CD8-positive, alpha-beta memory T cell (primary cell): ENCODE measurements around the gene IL10RB. TPM values are rescaled to one million over a fixed set of nuclear protein-coding genes. Genes with fewer than 3 reads are reported as not detected.
"Not testable (repeated sequence)": the region's sequence is repeated elsewhere in the genome, so short reads cannot be mapped to it uniquely, and the experiment has no call there.

Experiments used
- CTCF ChIA-PET: fragments of 350-600 bp; sonication (Branson Sonifier 250); formaldehyde crosslinking; loops from one replicate; lab custom pipeline; 2021; ENCODE audit warnings: antibody characterized with exemption; lab: Charles Lee
- POLR2A ChIA-PET: fragments of 350-600 bp; sonication (Branson Sonifier 250); formaldehyde crosslinking; loops from one replicate; lab custom pipeline; 2021; ENCODE audit warnings: antibody characterized with exemption; lab: Charles Lee
- DNase-seq, 5 donors: peaks; one replicate each; pipeline versions ENCODE4 v3.0.0 to v3.0.0-alpha.2; 2020 to 2022; ENCODE audit warnings: mixed read lengths in 1 of 5
- H3K27ac ChIP-seq: one replicate; pipeline ENCODE4 v1.7.0; 2013; ENCODE audit warnings: low read depth, mild to moderate bottlenecking, low read length, moderate library complexity
- H3K27me3 ChIP-seq: 2 replicates; pipeline ENCODE4 v1.7.0; 2013; ENCODE audit warnings: low read length, mild to moderate bottlenecking; ENCODE audit not compliant: insufficient read depth, poor library complexity, severe bottlenecking
- H3K36me3 ChIP-seq: 2 replicates; pipeline ENCODE4 v1.7.0; 2013; ENCODE audit warnings: mild to moderate bottlenecking, low read length, moderate library complexity; ENCODE audit not compliant: insufficient read depth
- H3K4me1 ChIP-seq: 2 replicates; pipeline ENCODE4 v1.7.0; 2013; ENCODE audit warnings: mild to moderate bottlenecking, low read length, moderate library complexity; ENCODE audit not compliant: insufficient read depth
- H3K4me3 ChIP-seq: 2 replicates; pipeline ENCODE4 v1.7.0; 2013; ENCODE audit warnings: mild to moderate bottlenecking, low read length
- H3K9me3 ChIP-seq: 2 replicates; pipeline ENCODE4 v1.7.0; 2013; ENCODE audit warnings: mild to moderate bottlenecking, low read length
- H3K27ac Mint-ChIP-seq, 8 donors: one replicate each; pipeline ENCODE4 v1.8.0; 2020 to 2021; ENCODE audit warnings: mixed read lengths in 8 of 8, mild to moderate bottlenecking in 6 of 8, inconsistent platforms in 3 of 8, moderate library complexity in 3 of 8
- H3K27me3 Mint-ChIP-seq, 2 donors: one replicate each; pipeline ENCODE4 v1.8.0; 2020 to 2021; ENCODE audit warnings: mixed read lengths in 2 of 2, mild to moderate bottlenecking in 1 of 2, moderate library complexity in 1 of 2
- H3K36me3 Mint-ChIP-seq, 3 donors: one replicate each; pipeline ENCODE4 v1.8.0; 2020 to 2021; ENCODE audit warnings: mixed read lengths in 3 of 3, inconsistent platforms in 1 of 3, mild to moderate bottlenecking in 1 of 3
- H3K4me1 Mint-ChIP-seq, 3 donors: one replicate each; pipeline ENCODE4 v1.8.0; 2020 to 2021; ENCODE audit warnings: mixed read lengths in 3 of 3, inconsistent platforms in 1 of 3, mild to moderate bottlenecking in 1 of 3
- H3K4me3 Mint-ChIP-seq, 7 donors: one replicate each; pipeline ENCODE4 v1.8.0; 2020 to 2021; ENCODE audit warnings: mixed read lengths in 7 of 7, mild to moderate bottlenecking in 6 of 7, moderate library complexity in 4 of 7, inconsistent platforms in 2 of 7
- H3K9me3 Mint-ChIP-seq, 5 donors: one replicate each; pipeline ENCODE4 v1.8.0; 2020 to 2022; ENCODE audit warnings: mixed read lengths in 5 of 5, mild to moderate bottlenecking in 3 of 5, moderate library complexity in 2 of 5, inconsistent platforms in 1 of 5
- polyA plus RNA-seq: library from polyadenylated mRNA; unstranded; fragments of 300-500 nt; fragmentation: Illumina TruSeq; gene quantifications from one replicate; pipeline ENCODE4 v1.2.3, GENCODE V29; 2021
- total RNA-seq, 2 experiments: library from RNA; stranded (reverse); gene quantifications; one replicate each; pipeline ENCODE4 v1.2.3, GENCODE V29; 2021

Gene IL10RB
- total RNA-seq (10 to 100 TPM; 23.4 to 25.3 TPM), polyA plus RNA-seq (51.4 TPM)

- Mint-ChIP-seq H3K27me3 (no peaks in the 10 kb centered on the region), H3K36me3 (peaks cover 0 to 69% (median 16%) of the 10 kb centered on the region in 3 donors), H3K4me1 (peaks cover 58 to 80% (median 71%) of the 10 kb centered on the region in 3 donors), H3K27ac (peak within 1 kb of the TSS; percentile 80 to 98 (median 93)), H3K4me3 (peak within 1 kb of the TSS; percentile 95 to 99 (median 98)), H3K9me3 (no peaks in the 10 kb centered on the region)
- Histone ChIP-seq H3K9me3 (no peaks in the 10 kb centered on the region), H3K4me1 (peaks cover 44% of the 10 kb centered on the region), H3K4me3 (peak within 1 kb of the TSS; percentile 76), H3K27ac (peak within 1 kb of the TSS; percentile 67), H3K27me3 (no peaks in the 10 kb centered on the region), H3K36me3 (no peaks in the 10 kb centered on the region)
- DNase-seq = peak; percentile 66 to 77 (median 70)
- CTCF ChIA-PET = interaction anchor here (0.7 to 2.5 kb wide), 8 partner anchors 35 to 179 kb away, joined by 3 to 7 read pairs (median 4); no protein-coding TSS in a partner anchor
- POLR2A ChIA-PET = interaction anchor here (0.5 to 1.9 kb wide), 9 partner anchors 12 to 215 kb away, joined by 3 to 7 read pairs (median 4); partner anchors contain the start of genes IFNAR1 and IFNAR2
These were observed at the start of gene IL10RB for GRCh38 chr21:33266050-33266788. Gene IL10RB, plus strand, starts transcription at chr21:33266367. Its CDS starts 99 bp downstream, at chr21:33266466.

- POLR2A ChIA-PET = interaction anchor here (0.7 kb wide), 1 partner anchor 22 kb away, joined by 4 read pairs; no protein-coding TSS in a partner anchor
- peaks cover 64% of the 10 kb centered on the region for H3K4me1 ChIP-seq
- Mint-ChIP-seq H3K4me1 (peaks cover 72 to 83% (median 78%) of the 10 kb centered on the region in 3 donors), H3K36me3 (peaks cover 0 to 26% (median 5%) of the 10 kb centered on the region in 3 donors), H3K4me3 (peak overlapping the region in 1 of 7 donors; percentile 33), H3K9me3 (peaks cover 0 to 7% (median 0%) of the 10 kb centered on the region in 5 donors), H3K27ac (peak overlapping the region in 3 of 8 donors; percentile 82 to 96 (median 92)), H3K27me3 (peaks cover 0 to 2% of the 10 kb centered on the region in 2 donors)
- H3K36me3 ChIP-seq = no peaks in the 10 kb centered on the region
- CTCF ChIA-PET = no interaction called here
- no peak overlapping the region for H3K4me3 ChIP-seq
- H3K9me3 ChIP-seq = peaks cover 3% of the 10 kb centered on the region
- no peaks in the 10 kb centered on the region for H3K27me3 ChIP-seq
- DNase-seq = no peak
- no peak overlapping the region for H3K27ac ChIP-seq
These were observed 49.0 kb upstream of the IL10RB start for GRCh38 chr21:33217138-33217520.

- H3K27me3 Mint-ChIP-seq = peaks cover 0 to 2% of the 10 kb centered on the region in 2 donors
These were observed 46.9 kb upstream of the IL10RB start for GRCh38 chr21:33219300-33219699.

GRCh38 chr21:33219954-33220353 is 46.2 kb upstream of the IL10RB start:
- peaks cover 45 to 55% (median 51%) of the 10 kb centered on the region in 3 donors for H3K4me1 Mint-ChIP-seq
- DNase-seq = peak in 1 of 5 donors; percentile 34
- Histone ChIP-seq H3K4me1 (peaks cover 35% of the 10 kb centered on the region), H3K36me3 (no peaks in the 10 kb centered on the region), H3K27me3 (no peaks in the 10 kb centered on the region), H3K4me3 (no peak overlapping the region), H3K9me3 (peaks cover 3% of the 10 kb centered on the region), H3K27ac (no peak overlapping the region)
- peaks cover 0 to 2% of the 10 kb centered on the region in 2 donors for H3K27me3 Mint-ChIP-seq
- no peak overlapping the region for H3K27ac Mint-ChIP-seq
- H3K36me3 Mint-ChIP-seq = peaks cover 0 to 30% (median 3%) of the 10 kb centered on the region in 3 donors
- ChIA-PET POLR2A (interaction anchor here (0.6 kb wide), 1 partner anchor 212 kb away, joined by 3 read pairs; no protein-coding TSS in a partner anchor), CTCF (interaction anchor here (0.8 to 1.8 kb wide), 2 partner anchors 15 to 23 kb away, joined by 3 to 5 read pairs; no protein-coding TSS in a partner anchor)
- H3K4me3 Mint-ChIP-seq = no peak overlapping the region
- peaks cover 0 to 7% (median 0%) of the 10 kb centered on the region in 5 donors for H3K9me3 Mint-ChIP-seq

More at GRCh38 chr21:33219300-33219699, 46.9 kb upstream of the IL10RB start:
- peaks cover 3% of the 10 kb centered on the region for H3K9me3 ChIP-seq
- POLR2A ChIA-PET = interaction anchor here (0.6 kb wide), 1 partner anchor 213 kb away, joined by 3 read pairs; no protein-coding TSS in a partner anchor
- H3K27me3 ChIP-seq = no peaks in the 10 kb centered on the region
- Mint-ChIP-seq H3K4me1 (peaks cover 50 to 61% (median 56%) of the 10 kb centered on the region in 3 donors), H3K4me3 (no peak overlapping the region), H3K36me3 (peaks cover 0 to 30% (median 3%) of the 10 kb centered on the region in 3 donors), H3K27ac (peak overlapping the region in 5 of 8 donors; percentile 40 to 84 (median 65)), H3K9me3 (peaks cover 0 to 7% (median 0%) of the 10 kb centered on the region in 5 donors)
- H3K4me3 ChIP-seq = no peak overlapping the region
- no peak overlapping the region for H3K27ac ChIP-seq
- CTCF ChIA-PET = interaction anchor here (1.5 to 1.8 kb wide), 2 partner anchors 10 to 22 kb away, joined by 5 read pairs; partner anchors contain the start of gene IFNAR2
- no peak for DNase-seq
- H3K36me3 ChIP-seq = no peaks in the 10 kb centered on the region
- peaks cover 42% of the 10 kb centered on the region for H3K4me1 ChIP-seq

GRCh38 chr21:33225376-33225775 is 40.8 kb upstream of the IL10RB start:
- CTCF ChIA-PET = interaction anchor here (1.5 to 1.7 kb wide), 2 partner anchors 12 to 13 kb away, joined by 3 to 8 read pairs; no protein-coding TSS in a partner anchor
- H3K27me3 ChIP-seq = not testable (repeated sequence)

GRCh38 chr21:33228455-33228854 is 37.7 kb upstream of the IL10RB start:
- peak overlapping the region in 5 of 7 donors; percentile 29 to 98 (median 89) for H3K4me3 Mint-ChIP-seq
- no peak overlapping the region for H3K27ac ChIP-seq

More at GRCh38 chr21:33225376-33225775, 40.8 kb upstream of the IL10RB start:
- H3K27ac Mint-ChIP-seq, H3K4me3 Mint-ChIP-seq, H3K27me3 Mint-ChIP-seq, H3K4me1 ChIP-seq, DNase-seq, H3K4me3 ChIP-seq, H3K36me3 ChIP-seq, H3K9me3 ChIP-seq, POLR2A ChIA-PET, H3K36me3 Mint-ChIP-seq, H3K9me3 Mint-ChIP-seq, H3K27ac ChIP-seq: not testable (repeated sequence)
- peaks cover 13 to 22% (median 20%) of the 10 kb centered on the region in 3 donors for H3K4me1 Mint-ChIP-seq

GRCh38 chr21:33229099-33229783 is 36.9 kb upstream of the IL10RB start:
- no peaks in the 10 kb centered on the region for H3K9me3 Mint-ChIP-seq
- H3K4me3 Mint-ChIP-seq = peak overlapping the region; percentile 81 to 98 (median 88)
- peak overlapping the region; percentile 81 to 96 (median 90) for H3K27ac Mint-ChIP-seq
- peaks cover 0 to 27% (median 7%) of the 10 kb centered on the region in 3 donors for H3K36me3 Mint-ChIP-seq
- H3K27me3 Mint-ChIP-seq = no peaks in the 10 kb centered on the region
- no peaks in the 10 kb centered on the region for H3K9me3 ChIP-seq
- no peaks in the 10 kb centered on the region for H3K27me3 ChIP-seq
- H3K4me3 ChIP-seq = peak overlapping the region; percentile 55
- H3K36me3 ChIP-seq = no peaks in the 10 kb centered on the region
- DNase-seq = no peak
- H3K4me1 ChIP-seq = peaks cover 34% of the 10 kb centered on the region
- H3K4me1 Mint-ChIP-seq = peaks cover 36 to 47% (median 45%) of the 10 kb centered on the region in 3 donors
- ChIA-PET CTCF (interaction anchor here (0.6 to 1.3 kb wide), 2 partner anchors 11 to 37 kb away, joined by 3 to 5 read pairs; partner anchors contain the start of gene IL10RB), POLR2A (interaction anchor here (1.2 to 1.9 kb wide), 2 partner anchors 9 to 37 kb away, joined by 3 to 7 read pairs; partner anchors contain the start of gene IL10RB)
- H3K27ac ChIP-seq = peak overlapping the region; percentile 81

More at GRCh38 chr21:33228455-33228854, 37.7 kb upstream of the IL10RB start:
- CTCF ChIA-PET = no interaction called here
- no peaks in the 10 kb centered on the region for H3K9me3 ChIP-seq
- no peak for DNase-seq
- H3K27me3 ChIP-seq = no peaks in the 10 kb centered on the region
- Mint-ChIP-seq H3K27ac (peak overlapping the region in 2 of 8 donors; percentile 23 to 29), H3K9me3 (no peaks in the 10 kb centered on the region), H3K36me3 (peaks cover 0 to 27% (median 7%) of the 10 kb centered on the region in 3 donors), H3K4me1 (peaks cover 30 to 39% (median 37%) of the 10 kb centered on the region in 3 donors), H3K27me3 (no peaks in the 10 kb centered on the region)
- no peak overlapping the region for H3K4me3 ChIP-seq
- no peaks in the 10 kb centered on the region for H3K36me3 ChIP-seq
- POLR2A ChIA-PET = interaction anchor here (1.9 kb wide), 1 partner anchor 10 kb away, joined by 7 read pairs; no protein-coding TSS in a partner anchor
- H3K4me1 ChIP-seq = peaks cover 27% of the 10 kb centered on the region
